ENCODE measurements around the gene GPR183.
"Not testable (repeated sequence)": the region's sequence is repeated elsewhere in the genome, so short reads cannot be mapped to it uniquely, and the experiment has no call there.

The GPR183 gene

DNA sequence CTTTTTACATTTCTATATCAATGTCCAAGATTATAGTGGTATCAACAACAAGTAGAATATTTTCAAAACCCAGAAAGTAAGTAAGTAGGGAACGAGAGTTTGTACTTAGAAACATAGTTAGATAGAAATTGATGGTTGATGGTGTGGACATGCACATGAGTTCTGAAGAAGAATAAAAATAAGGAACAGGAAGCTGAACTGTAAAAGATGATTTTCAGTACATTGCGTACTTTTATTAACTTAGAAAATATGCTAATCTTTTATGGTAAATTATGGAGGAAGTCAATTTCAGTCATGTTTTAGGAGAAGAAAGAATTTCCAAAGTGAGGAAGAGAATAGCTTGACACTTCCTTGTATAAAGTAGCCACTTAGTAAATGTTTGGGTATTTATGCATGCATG lies 36.7 kb downstream of the GPR183 start:
- DNase-seq (ENCODE audit: low read depth), result no peak

- DNase-seq (ENCODE audit: low read depth), result peak; percentile 53
Measured at GRCh38 chr13:99269627-99270241, 37.5 kb downstream of the GPR183 start.

GRCh38 chr13:99268822-99269221 lies 38.4 kb downstream of the GPR183 start:
- no peak for DNase-seq (ENCODE audit: low read depth)

- no peak for DNase-seq (ENCODE audit: low read depth)
Measured at GRCh38 chr13:99267927-99268326, 39.3 kb downstream of the GPR183 start.

DNA sequence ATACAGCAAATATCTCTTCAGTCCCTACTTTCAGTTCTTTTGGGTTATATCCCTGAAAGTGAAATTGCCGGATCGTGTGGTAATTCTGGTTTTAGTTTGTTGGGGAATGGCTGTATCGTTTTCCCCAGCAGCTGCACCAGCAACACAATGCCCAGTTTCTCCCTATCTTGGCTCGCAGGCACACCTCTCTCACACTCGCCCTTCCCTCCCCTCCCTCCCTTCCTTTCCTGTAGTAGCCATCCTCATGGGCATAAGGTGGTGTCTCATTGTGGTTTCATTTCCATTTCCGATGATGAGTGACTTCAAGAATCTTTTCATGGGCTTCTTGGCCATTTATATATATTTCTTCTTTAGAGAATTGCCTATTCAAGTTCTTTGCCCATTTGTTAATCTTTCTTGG lies 40.4 kb downstream of the GPR183 start:
- DNase-seq (ENCODE audit: low read depth), result no peak

DNA sequence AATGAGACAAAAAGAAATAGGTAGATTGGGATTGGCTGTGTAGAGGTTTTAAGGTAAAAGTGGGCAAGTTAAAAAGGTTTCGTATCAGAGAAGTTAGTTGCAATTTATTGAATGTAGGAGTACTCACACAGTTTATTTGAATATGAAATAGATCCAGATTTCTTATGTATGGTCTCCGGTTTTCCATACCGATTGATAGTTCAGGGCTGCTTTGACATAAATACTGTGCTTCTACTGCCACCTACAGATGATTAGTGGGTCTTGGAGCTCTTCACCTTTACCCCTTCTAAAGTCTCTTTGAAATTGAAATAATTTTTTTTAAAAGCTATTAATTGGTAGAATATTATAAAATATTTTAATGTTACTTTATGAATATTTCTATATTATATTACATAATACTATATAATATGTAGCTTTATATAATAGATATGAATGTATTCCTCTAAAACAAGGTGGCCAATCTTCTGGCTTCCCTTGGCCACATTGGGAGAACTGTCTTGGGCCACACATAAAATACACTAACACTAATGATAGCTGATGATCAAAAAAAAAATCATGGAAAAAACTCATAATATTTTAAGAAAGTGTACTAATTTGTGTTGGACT lies 41.3 kb downstream of the GPR183 start:
- DNase-seq (ENCODE audit: low read depth), result peak; percentile 31

DNA sequence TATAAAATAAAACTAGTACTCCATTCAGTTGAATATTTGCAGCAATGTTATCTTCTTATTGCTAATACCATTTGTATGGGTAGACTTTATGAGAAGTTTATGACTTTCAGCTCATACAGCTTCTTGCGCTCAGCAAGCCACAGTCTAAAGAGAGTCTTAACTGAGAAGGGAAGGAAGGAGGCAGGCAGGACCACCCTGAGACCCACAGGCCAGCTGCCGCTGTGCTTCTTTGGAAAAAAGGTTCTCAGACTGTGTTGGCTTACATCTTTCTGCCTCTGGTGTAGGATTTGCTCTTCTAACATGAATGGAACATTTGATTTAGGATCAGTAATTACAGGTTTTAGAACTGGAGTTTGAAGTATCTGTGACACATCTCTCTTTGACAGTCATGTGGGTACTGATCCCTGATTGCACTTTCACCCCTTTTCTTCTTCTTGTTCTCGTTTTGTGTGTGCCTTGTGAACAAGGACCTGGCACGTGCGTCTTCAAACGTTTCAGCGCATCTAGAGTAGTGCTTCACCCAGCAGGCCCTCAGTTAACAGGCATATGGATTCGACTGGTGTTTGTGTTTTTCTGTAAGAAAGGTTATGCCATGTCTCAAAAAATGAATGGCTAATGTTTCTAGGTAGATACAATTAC lies 41.9 kb downstream of the GPR183 start:
- DNase-seq (ENCODE audit: low read depth), result no peak

- DNase-seq (ENCODE audit: low read depth), result no peak
Measured at GRCh38 chr13:99264051-99264450, 43.1 kb downstream of the GPR183 start.

DNA sequence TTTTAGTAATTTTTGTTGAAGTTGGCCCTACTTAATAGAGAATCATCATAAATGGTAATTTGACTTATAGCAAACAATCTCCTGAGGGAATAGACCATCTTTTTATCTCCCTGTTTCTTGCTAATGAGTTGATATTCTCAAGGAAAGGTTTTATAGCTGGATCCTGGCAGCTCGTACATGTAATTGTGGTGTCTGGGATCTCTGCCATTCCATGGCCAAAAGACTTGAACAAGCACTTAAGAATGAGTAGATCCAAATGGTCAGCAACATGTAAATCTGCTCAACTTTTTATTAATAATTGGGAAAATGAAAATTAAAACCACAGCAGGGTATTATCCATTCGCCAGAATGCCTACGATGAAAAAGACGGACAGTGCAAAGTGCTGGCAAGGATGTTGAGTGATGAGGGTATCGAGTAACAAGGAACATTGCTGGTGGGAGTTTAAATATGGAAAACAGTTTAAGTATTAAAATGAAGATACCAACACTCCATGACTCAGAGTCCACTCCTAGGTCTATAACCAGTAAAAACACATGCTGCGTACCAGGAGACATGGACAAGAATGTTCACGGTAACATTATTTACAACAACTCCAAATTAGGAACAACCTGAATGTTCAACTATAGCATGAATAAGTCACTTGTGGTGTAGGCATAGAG lies 43.9 kb downstream of the GPR183 start:
- DNase-seq (ENCODE audit: low read depth), result no peak

DNA sequence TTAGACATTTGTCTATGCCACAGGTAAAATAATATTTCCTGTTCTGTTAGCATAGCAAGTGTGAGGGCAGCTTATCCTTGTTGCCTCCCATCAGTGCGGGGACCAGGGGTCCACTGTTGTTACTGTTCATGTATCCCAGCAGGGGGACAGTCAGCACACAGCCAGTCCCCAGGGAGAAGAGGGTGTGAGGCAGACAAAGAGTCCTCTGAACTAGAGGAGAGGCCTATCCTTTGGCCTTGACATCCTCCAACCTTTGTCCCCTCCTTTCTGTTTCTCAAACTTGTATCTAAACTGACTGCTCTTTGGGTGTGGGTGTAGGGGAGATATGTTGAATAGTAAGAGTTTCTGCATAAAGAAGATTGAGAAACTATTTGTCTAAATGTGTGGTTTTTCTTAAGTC lies 46.1 kb downstream of the GPR183 start:
- DNase-seq (ENCODE audit: low read depth), result no peak

DNA sequence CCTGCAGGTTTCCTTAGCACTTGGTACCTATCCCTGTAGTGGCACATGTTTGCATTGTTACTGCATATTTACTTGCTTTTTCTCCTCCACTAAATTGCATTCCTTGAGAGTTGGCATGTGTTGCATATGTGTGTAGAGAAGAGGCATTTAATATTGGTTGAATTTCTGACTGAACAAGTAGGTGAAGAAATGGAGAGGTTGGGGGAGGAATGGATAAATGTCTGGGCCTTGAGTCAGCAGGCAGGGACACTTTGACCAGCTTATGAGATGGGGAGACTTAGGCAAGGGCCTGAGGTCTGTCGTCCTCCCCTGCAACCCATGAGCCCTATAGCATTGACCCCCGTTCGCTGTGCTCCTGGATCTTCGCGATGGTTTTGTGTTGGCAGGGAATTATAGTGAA lies 47.0 kb downstream of the GPR183 start:
- no peak for DNase-seq (ENCODE audit: low read depth)

DNA sequence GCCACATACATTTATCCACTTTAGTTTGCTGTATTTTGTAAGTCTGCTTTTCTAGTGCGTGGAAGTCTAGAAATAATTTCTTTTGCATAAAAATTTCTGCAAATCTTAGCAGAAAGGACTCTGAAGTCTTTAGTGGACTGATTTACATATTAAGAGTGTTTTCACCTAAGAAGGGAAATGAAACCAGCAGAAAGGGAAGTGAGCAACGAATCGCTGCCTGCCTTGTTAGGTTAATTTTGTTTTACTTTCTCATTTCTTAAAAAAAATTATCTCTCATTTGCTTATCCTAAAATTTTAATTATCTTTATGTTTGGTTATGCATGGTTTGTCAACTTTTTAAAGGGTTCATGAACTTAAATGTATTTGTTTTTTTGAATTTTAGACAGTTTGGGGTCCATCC lies 48.3 kb downstream of the GPR183 start:
- no peak for DNase-seq (ENCODE audit: low read depth)

DNA sequence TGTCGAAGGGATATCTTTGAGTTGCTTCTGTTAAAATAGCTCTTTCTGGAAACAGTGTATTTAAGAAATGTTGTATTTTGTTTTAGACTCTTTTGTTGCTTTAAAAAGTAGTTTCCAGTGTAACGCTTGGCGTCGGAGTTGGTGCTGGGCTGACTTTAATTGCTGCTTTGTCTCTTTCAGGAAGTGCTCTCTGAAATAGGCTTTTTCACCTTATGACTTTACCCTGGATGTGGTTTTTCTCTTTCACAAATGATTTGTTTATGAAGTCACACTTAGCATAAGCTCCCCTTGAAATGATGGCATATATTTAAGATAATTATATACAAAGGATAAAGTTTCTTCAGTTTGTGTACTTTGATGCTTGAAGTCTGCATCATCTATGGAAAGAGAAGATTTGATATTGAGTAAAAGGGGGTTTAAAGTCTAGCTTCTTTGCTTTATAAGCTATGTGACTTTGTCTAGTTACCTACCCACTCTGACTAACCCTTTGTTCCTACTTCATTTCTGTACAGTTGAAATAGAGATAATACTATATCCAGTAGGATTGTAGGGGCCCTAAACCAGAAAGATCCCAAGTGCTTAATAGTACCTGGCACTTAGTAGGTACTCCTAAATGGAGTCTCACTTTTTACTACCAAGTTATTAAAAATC lies 48.9 kb downstream of the GPR183 start, which contains the start of gene GPR18:
Gene GPR18, minus strand, starts transcription at position 170 of the 651 bp plus-strand sequence. CDS start 2,507 bp downstream, outside the sequence.
- DNase-seq (ENCODE audit: low read depth), result no peak

GRCh38 chr13:99257291-99257690 lies 49.9 kb downstream of the GPR183 start:
- no peak for DNase-seq (ENCODE audit: low read depth)

DNA sequence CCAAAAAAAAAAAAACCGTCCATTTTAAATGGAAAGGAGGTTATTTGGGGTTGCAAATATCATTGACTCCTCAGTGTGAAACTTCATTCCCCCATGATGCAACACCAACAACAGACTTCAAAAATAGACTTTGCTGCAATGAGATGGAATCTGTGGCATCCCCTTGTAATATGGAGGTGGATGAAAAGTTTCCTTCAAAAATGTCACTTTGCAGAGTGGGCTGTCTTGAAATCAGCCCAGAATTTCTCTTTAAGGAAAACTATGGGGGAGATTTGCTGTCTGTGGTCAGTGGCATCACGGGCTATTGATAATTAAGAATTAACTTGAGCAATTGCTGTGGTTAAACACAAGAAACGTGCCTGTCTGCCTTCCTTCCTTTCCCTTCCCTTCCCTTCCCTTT lies 50.5 kb downstream of the GPR183 start:
- DNase-seq (ENCODE audit: low read depth), result no peak

- no peak for DNase-seq (ENCODE audit: low read depth)
Measured at GRCh38 chr13:99256283-99256682, 50.9 kb downstream of the GPR183 start.

DNA sequence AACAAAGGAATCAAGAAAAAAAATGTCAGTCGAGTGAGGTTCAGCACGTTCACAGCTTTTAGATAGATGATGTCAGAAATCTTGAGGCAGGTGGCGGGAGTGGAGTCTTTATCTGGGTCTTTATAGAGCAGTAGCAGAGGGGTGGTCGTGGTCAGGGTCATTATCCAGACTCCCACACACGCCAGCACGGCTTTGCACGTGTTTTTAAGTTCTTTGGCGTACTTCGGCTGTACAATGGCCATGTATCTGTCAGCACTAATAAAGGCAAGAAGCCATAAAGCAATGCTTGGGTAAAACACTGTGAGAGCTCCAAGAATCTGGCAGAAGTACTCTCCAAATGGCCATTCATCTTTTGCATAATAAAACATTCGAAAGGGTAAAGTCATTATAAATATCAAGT lies 51.9 kb downstream of the GPR183 start:
- no peak for DNase-seq (ENCODE audit: low read depth)

- no peak for DNase-seq (ENCODE audit: low read depth)
Measured at GRCh38 chr13:99254830-99255229, 52.4 kb downstream of the GPR183 start.

GRCh38 chr13:99251921-99252320 lies 55.3 kb downstream of the GPR183 start:
- DNase-seq (ENCODE audit: low read depth), result no peak

DNA sequence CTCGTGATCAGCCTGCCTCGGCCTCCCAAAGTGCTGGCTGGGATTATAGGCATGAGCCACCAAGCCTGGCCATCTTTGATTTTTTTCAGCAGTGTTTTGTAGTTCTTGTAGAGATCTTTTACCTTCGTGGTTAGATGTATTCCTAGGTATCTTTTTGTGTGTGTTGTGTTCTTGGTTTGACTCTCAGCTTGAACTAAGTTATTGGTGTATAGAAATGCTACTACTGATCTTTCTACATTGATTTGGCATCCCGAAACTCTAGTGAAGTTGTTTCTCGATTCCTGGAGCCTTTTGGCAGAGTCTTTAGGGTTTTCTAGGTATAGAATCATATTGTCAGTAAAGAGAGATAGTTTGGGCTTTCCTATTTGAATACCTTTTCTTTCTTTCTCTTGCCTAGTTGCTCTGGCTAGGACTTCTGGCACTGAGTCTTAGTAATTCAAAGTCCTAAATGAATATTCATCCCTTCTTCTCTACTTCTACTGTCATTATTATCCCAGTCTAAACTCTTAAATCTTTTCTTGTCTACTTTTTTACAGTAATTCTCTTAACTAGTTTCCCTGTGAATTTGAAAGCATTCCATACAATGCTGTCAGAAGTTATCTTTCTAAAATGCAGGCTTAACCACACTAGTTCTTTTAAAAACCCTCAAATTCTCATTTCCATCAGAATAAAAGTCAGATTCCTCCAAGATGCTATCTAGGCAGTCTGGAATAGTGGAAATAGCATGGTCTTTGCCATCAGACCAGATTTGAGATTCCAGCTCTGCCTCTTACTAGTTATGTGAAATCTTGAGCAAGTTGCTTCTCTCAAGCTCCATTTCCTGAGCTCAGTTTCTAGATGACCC lies 56.0 kb downstream of the GPR183 start:
- DNase-seq (ENCODE audit: low read depth), result no peak

GRCh38 chr13:99249606-99250005 lies 57.6 kb downstream of the GPR183 start:
- DNase-seq (ENCODE audit: low read depth), result not testable (repeated sequence)

- not testable (repeated sequence) for DNase-seq (ENCODE audit: low read depth)
Measured at GRCh38 chr13:99249178-99249577, 58.0 kb downstream of the GPR183 start.
